Stimulated activated effector memory CD8-positive, alpha-beta T cell treated with anti-CD3 and anti-CD28 coated beads, Interleukin-12 subunit alpha, Interleukin-12 subunit beta, amount 100 ng/mL, for 72 hours (primary cell): Measurements from ENCODE around the gene C1S.

Experiments used
- ATAC-seq: fragments of 150-1000 bp; cut with Tn5 transposase; 2 replicates; pipeline ENCODE4 v1.10.0; 2021
- DNase-seq, 2 donors: peaks; one replicate each; pipeline ENCODE4 v3.0.0; 2021 to 2022; ENCODE audit warnings: low spot score in 2 of 2
- H3K27ac Mint-ChIP-seq: one replicate; pipeline ENCODE4 v1.8.0; 2022; ENCODE audit warnings: mild to moderate bottlenecking, mixed read lengths
- H3K36me3 Mint-ChIP-seq: one replicate; pipeline ENCODE4 v1.8.0; 2022; ENCODE audit warnings: mild to moderate bottlenecking, mixed read lengths
- H3K4me1 Mint-ChIP-seq: one replicate; pipeline ENCODE4 v1.8.0; 2022; ENCODE audit warnings: mixed read lengths
- H3K4me3 Mint-ChIP-seq: one replicate; pipeline ENCODE4 v1.8.0; 2022; ENCODE audit warnings: mild to moderate bottlenecking, mixed read lengths
- H3K9me3 Mint-ChIP-seq: one replicate; pipeline ENCODE4 v1.8.0; 2022; ENCODE audit warnings: mixed read lengths

C1S gene

GRCh38 chr12:7083125-7083524 lies 22.6 kb downstream of the C1S start:
- H3K9me3 Mint-ChIP-seq, result peaks cover 5% of the 10 kb centered on the region
- no peak overlapping the region for H3K4me3 Mint-ChIP-seq
- no peak for ATAC-seq

GRCh38 chr12:7089196-7089871 lies 28.8 kb downstream of the C1S start:
- no peaks in the 10 kb centered on the region for H3K9me3 Mint-ChIP-seq
- peaks cover 9% of the 10 kb centered on the region for H3K4me1 Mint-ChIP-seq
- no peak for ATAC-seq
- DNase-seq, result no peak
- H3K36me3 Mint-ChIP-seq, result no peaks in the 10 kb centered on the region
- H3K4me3 Mint-ChIP-seq, result no peak overlapping the region
- no peak overlapping the region for H3K27ac Mint-ChIP-seq

More at GRCh38 chr12:7083125-7083524, 22.6 kb downstream of the C1S start:
- Mint-ChIP-seq H3K27ac (peak overlapping the region; percentile 20), H3K4me1 (peaks cover 6% of the 10 kb centered on the region), H3K36me3 (peaks cover 8% of the 10 kb centered on the region)
- DNase-seq, result no peak

- Mint-ChIP-seq H3K4me1 (peaks cover 9% of the 10 kb centered on the region), H3K4me3 (no peak overlapping the region), H3K36me3 (peaks cover 4% of the 10 kb centered on the region), H3K9me3 (no peaks in the 10 kb centered on the region), H3K27ac (no peak overlapping the region)
- DNase-seq (no peak), ATAC-seq (no peak)
These were observed 29.9 kb downstream of the C1S start for GRCh38 chr12:7090222-7090998.

GRCh38 chr12:7091171-7091570 lies 30.7 kb downstream of the C1S start:
- H3K27ac Mint-ChIP-seq, result peak overlapping the region; percentile 83
- no peaks in the 10 kb centered on the region for H3K9me3 Mint-ChIP-seq
- H3K36me3 Mint-ChIP-seq, result peaks cover 6% of the 10 kb centered on the region
- peak overlapping the region; percentile 70 for H3K4me3 Mint-ChIP-seq
- no peak for DNase-seq
- ATAC-seq, result no peak
- peaks cover 9% of the 10 kb centered on the region for H3K4me1 Mint-ChIP-seq

GRCh38 chr12:7091660-7092228 lies 31.2 kb downstream of the C1S start:
- ATAC-seq, result peak; percentile 5

GRCh38 chr12:7092229-7092985 lies 31.9 kb downstream of the C1S start, which contains the start of gene C1R:
TSS of gene C1R (minus strand) at chr12:7092445. CDS start at chr12:7092388, 57 bp downstream.
- Mint-ChIP-seq H3K36me3 (peaks cover 6% of the 10 kb centered on the region), H3K27ac (peak within 1 kb of the TSS; percentile 83), H3K4me1 (peaks cover 9% of the 10 kb centered on the region), H3K9me3 (no peaks in the 10 kb centered on the region), H3K4me3 (peak within 1 kb of the TSS; percentile 70)
- DNase-seq (peak; percentile 46 to 83), ATAC-seq (peak; percentile 74)

More at GRCh38 chr12:7091660-7092228, 31.2 kb downstream of the C1S start:
- H3K4me3 Mint-ChIP-seq, result peak overlapping the region; percentile 70
- peaks cover 6% of the 10 kb centered on the region for H3K36me3 Mint-ChIP-seq
- peak overlapping the region; percentile 83 for H3K27ac Mint-ChIP-seq
- H3K4me1 Mint-ChIP-seq, result peaks cover 9% of the 10 kb centered on the region
- no peak for DNase-seq
- no peaks in the 10 kb centered on the region for H3K9me3 Mint-ChIP-seq

GRCh38 chr12:7092986-7093460 lies 32.5 kb downstream of the C1S start:
- Mint-ChIP-seq H3K4me3 (no peak overlapping the region), H3K27ac (no peak overlapping the region), H3K36me3 (peaks cover 8% of the 10 kb centered on the region)

GRCh38 chr12:7093486-7093885 lies 33.0 kb downstream of the C1S start:
- no peak for DNase-seq
- H3K27ac Mint-ChIP-seq, result no peak overlapping the region
- H3K4me1 Mint-ChIP-seq, result peaks cover 9% of the 10 kb centered on the region
- H3K4me3 Mint-ChIP-seq, result no peak overlapping the region
- peaks cover 12% of the 10 kb centered on the region for H3K36me3 Mint-ChIP-seq
- no peaks in the 10 kb centered on the region for H3K9me3 Mint-ChIP-seq
- no peak for ATAC-seq

More at GRCh38 chr12:7092986-7093460, 32.5 kb downstream of the C1S start:
- ATAC-seq (no peak), DNase-seq (no peak)
- Mint-ChIP-seq H3K4me1 (peaks cover 9% of the 10 kb centered on the region), H3K9me3 (no peaks in the 10 kb centered on the region)

- DNase-seq (no peak), ATAC-seq (no peak)
- H3K9me3 Mint-ChIP-seq, result no peaks in the 10 kb centered on the region
- H3K4me3 Mint-ChIP-seq, result no peak overlapping the region
- no peak overlapping the region for H3K27ac Mint-ChIP-seq
- peaks cover 17% of the 10 kb centered on the region for H3K36me3 Mint-ChIP-seq
- H3K4me1 Mint-ChIP-seq, result peaks cover 9% of the 10 kb centered on the region
These were observed 33.4 kb downstream of the C1S start for GRCh38 chr12:7093892-7094291.

- DNase-seq (no peak), ATAC-seq (no peak)
- Mint-ChIP-seq H3K9me3 (no peaks in the 10 kb centered on the region), H3K4me3 (no peak overlapping the region), H3K36me3 (peaks cover 35% of the 10 kb centered on the region), H3K27ac (peak overlapping the region; percentile 70), H3K4me1 (peaks cover 9% of the 10 kb centered on the region)
These were observed 35.8 kb downstream of the C1S start for GRCh38 chr12:7096006-7096932.

GRCh38 chr12:7096979-7097378 lies 36.5 kb downstream of the C1S start:
- H3K27ac Mint-ChIP-seq, result no peak overlapping the region
- ATAC-seq, result no peak
- DNase-seq, result no peak
- H3K36me3 Mint-ChIP-seq, result peaks cover 41% of the 10 kb centered on the region
- H3K9me3 Mint-ChIP-seq, result no peaks in the 10 kb centered on the region
- H3K4me1 Mint-ChIP-seq, result peaks cover 6% of the 10 kb centered on the region
- H3K4me3 Mint-ChIP-seq, result no peak overlapping the region

- Mint-ChIP-seq H3K9me3 (no peaks in the 10 kb centered on the region), H3K4me1 (peaks cover 19% of the 10 kb centered on the region), H3K36me3 (peaks cover 41% of the 10 kb centered on the region), H3K27ac (no peak overlapping the region), H3K4me3 (no peak overlapping the region)
- DNase-seq (no peak), ATAC-seq (no peak)
These were observed 38.9 kb downstream of the C1S start for GRCh38 chr12:7099290-7099996.

GRCh38 chr12:7100239-7100638 lies 39.7 kb downstream of the C1S start:
- peak overlapping the region; percentile 40 for H3K27ac Mint-ChIP-seq
- ATAC-seq (no peak), DNase-seq (no peak)
- peaks cover 43% of the 10 kb centered on the region for H3K36me3 Mint-ChIP-seq
- H3K4me3 Mint-ChIP-seq, result no peak overlapping the region
- H3K9me3 Mint-ChIP-seq, result no peaks in the 10 kb centered on the region
- H3K4me1 Mint-ChIP-seq, result peaks cover 19% of the 10 kb centered on the region
